Measurements from ENCODE around the gene GPC3.

Gene GPC3

GRCh38 chrX:133674726-133675470 lies 310.5 kb downstream of the GPC3 start:
- DNase-seq: no peak

GRCh38 chrX:133670383-133670782 lies 315.0 kb downstream of the GPC3 start:
- no peak for DNase-seq

DNA sequence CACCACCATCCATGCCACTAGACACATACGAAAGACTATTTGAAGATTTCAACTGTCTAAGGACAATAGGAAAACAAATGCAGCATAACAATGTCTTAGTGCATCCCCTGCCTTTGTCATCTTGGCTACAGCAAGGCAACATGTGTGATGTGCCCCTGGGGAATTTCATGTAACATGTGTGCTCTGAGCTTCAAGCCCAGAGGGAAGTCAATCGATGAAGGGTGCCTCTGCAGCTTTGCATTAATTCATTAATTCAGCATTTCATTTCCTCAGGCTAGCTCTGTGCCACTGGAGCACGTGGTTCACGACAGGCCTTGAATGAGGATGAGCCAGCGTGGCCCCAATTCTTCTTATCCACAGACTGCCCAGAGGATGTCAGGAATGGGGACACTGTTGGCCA lies 316.2 kb downstream of the GPC3 start:
- DNase-seq: no peak

DNA sequence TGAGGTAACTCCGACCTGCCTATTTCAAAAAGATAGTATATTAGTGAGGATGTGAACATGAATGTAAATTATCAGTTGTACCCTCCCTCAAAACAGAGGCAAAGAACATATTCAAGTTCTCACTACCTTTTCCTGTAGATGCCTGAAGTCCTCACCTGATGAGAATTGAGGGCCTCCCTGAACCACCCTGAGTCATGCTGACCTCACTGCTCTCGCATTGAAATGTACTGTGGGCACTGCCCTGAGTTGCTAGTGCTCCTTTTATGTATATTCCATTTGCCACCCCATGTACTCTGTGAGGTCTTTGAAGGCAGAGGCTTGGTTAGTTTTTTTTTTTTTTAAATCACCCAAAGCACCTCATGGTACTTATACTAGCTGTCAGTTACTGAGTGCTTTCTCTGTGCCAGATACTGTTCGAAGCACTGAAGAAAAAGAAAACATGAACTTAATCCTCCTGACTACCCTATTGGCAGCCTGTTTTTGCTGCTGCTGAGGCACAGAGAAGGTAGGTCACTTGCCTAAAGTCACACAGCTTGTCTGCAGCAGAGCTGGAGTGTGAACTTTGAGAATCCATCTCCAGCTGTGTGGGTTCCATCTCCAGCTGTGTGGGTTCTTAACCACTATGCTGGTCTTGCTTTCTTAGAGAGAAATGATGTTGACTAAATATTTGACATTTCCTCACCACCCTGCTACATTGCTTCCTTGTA lies 317.0 kb downstream of the GPC3 start:
- DNase-seq: no peak

GRCh38 chrX:133666256-133666655 lies 319.1 kb downstream of the GPC3 start:
- DNase-seq: no peak

GRCh38 chrX:133661962-133662839 lies 323.2 kb downstream of the GPC3 start:
- no peak for DNase-seq

- DNase-seq: no peak
Observed at GRCh38 chrX:133660281-133660680, 325.1 kb downstream of the GPC3 start.

- DNase-seq: no peak
Observed at GRCh38 chrX:133658293-133658911, 327.0 kb downstream of the GPC3 start.

- DNase-seq: no peak
Observed at GRCh38 chrX:133655275-133656265, 329.8 kb downstream of the GPC3 start.

DNA sequence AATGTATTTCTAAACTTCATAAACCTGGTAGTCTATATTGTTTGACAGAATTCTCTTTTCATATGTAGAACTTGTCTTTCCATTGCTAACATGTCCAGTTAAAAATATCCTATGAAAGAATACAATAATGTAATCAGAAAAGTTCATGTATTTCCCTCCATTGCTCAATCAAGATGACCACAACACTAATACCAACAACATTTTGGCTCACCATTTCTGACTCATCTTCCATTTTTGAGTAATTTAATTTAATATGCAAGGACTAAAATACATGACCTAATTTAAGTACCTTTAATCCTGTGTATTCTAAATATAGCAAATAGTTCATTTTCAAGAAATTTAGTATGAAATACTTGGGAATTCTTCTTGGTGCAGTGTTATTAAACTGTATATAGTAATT lies 330.6 kb downstream of the GPC3 start:
- no peak for DNase-seq

GRCh38 chrX:133653358-133653757 lies 332.0 kb downstream of the GPC3 start:
- no peak for DNase-seq

DNA sequence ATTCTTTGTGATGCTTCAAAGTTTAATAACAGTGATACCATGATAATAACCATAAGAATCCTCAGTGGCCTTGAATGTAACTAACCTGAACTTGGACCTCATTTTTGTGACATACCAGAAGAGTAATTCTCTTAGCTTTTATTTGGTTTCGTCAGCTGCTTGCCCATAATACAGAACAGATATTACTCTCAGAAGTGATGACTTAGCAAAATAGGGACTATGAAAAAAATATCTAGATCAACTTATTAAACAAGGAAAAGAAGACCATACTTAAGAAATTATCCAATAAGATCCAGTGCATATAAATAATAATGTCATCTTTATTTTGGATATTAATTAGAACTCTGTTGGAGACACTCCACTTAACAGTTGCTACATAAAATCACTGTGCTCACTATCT lies 333.2 kb downstream of the GPC3 start:
- no peak for DNase-seq

GRCh38 chrX:133650239-133650638 lies 335.2 kb downstream of the GPC3 start:
- DNase-seq: no peak

DNA sequence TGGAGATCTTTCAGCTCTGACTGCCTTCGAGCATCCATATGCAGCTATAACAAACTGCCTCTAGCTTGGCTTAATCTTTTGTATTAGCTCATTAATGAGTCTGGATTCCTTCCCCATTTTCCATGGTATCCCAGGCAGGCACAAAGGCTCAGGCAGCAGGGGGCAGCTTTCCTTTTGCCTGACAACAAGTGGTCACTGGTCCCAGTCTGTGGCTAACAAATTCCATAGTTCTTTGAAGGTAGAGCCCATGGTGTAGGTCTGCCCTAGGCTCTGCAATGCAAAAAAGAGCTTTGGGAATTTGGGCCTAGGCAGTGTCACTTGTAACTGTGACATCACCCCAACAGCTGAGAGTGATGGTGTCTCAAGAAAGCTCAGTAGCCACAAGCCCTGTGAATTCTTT lies 335.7 kb downstream of the GPC3 start:
- no peak for DNase-seq

DNA sequence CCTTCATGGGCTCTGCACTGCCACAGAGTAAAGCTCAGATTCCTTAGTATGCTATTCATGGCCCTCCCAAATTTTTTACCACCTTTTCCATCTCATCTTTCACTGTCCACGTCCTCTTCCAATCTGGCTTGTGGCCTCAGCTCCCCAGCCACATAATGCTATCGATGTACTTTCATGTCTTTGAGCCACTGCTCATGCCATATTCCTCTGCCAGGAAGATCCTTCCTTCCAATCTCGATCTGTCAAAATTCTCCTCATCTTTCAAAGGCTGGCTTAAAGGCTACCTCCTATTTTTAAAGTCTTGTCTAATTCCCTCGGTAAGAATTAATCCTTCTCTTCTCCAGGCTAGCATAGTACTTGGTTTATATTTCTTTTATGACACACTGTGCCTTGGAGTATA lies 336.8 kb downstream of the GPC3 start:
- no peak for DNase-seq

DNA sequence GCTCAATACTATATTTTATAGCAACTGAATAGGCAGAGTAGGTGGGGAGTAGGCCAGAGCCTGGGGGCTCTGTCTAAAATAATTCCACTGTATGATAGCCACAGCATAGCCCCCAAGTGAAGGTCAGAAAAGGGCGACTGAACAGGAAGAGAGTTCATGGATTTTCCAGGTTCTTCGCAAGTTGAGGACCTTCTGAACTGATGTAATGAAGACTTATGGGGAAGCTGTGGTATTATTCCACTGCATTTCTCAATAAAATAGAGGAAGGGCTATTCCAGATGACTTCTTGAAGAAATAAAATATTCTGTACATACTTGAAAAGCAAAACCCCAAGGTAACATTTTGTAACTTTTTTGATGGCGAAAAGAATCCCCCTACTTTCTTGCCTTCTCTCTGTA lies 338.7 kb downstream of the GPC3 start:
- DNase-seq: no peak

DNA sequence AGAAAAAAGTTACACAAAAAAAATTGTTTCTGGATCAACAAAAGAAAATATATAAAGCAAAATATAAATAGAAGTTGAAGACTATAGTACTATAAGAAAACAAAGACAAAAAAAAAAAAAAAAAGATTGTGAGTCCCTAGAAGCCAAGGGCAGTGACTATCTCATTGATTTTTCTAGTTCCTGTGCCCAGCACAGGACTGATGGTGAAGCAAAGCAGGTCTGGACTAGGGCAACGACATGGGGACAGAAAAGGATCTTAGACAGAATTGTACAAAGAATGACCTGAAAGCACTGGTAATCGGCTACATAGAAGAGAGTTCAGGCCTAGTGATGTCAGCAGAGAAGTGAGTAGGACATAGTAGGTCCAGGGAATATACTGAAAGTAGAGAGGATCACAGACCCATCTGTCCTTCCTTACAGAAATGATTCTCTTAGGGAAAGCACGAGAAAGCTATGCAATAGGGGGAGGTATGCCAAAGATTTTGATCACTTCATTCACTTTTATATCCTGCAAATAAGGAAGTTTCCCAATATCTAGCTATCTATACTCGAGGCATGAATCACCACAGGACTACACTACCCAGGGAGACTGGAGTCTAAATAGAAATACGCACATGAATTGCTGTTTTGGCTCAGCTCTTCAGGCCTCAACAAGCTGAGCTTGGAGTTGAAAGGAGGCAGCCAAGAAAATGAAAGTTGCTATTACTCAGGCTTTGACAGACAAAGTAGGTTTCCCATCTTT lies 339.2 kb downstream of the GPC3 start:
- DNase-seq: no peak

DNA sequence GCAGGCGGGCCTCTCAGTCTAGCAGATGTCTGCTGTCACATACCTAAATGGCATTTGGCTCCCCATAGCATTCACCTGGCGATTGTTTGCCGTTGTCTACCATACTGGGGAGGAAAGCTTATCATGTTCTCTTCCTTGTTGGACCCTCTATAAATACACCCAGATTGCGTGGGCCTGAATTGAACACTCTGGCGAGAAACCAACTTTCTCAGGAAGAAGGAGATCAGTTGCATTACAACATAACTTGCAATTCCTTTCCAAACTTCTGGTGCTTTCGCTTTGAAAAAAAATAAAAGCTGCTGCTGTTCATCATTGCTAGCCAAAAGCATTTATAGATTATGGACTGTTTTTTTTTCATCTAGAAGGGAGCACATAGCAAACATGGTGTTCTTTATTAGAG lies 340.1 kb downstream of the GPC3 start:
- DNase-seq: no peak

GRCh38 chrX:133640161-133641015 lies 345.0 kb downstream of the GPC3 start:
- DNase-seq: no peak

- no peak for DNase-seq
Observed at GRCh38 chrX:133639726-133640125, 345.7 kb downstream of the GPC3 start.

All from stimulated activated CD4-positive, alpha-beta T cell treated with anti-CD3 and anti-CD28 coated beads, Interleukin-4, amount 100 ng/mL, for 4 hours (primary cell).